Thyroid gland (tissue), 4 donors: ENCODE data around the gene HSD17B14.

Experiments used
- POLR2A ChIP-seq, 2 donors: fragments of 450-650 bp; IDR thresholded peaks; one replicate each; pipeline ENCODE4 v1.6.1; 2017; ENCODE audit warnings: antibody characterized with exemption in 2 of 2, mild to moderate bottlenecking in 2 of 2, moderate library complexity in 1 of 2
- TF ChIP-seq, protein P1 (sequence below), 6 experiments: fragments of 200-600 bp in 3 of 6; fragments of 450-650 bp in 3 of 6; sonication (generic) in 3 of 6; IDR thresholded peaks; one replicate each; pipeline ENCODE4 v1.5.1; 2016 to 2019; ENCODE audit warnings: antibody characterized with exemption in 6 of 6, mild to moderate bottlenecking in 2 of 6, inconsistent platforms in 1 of 6, moderate library complexity in 1 of 6

DNA sequence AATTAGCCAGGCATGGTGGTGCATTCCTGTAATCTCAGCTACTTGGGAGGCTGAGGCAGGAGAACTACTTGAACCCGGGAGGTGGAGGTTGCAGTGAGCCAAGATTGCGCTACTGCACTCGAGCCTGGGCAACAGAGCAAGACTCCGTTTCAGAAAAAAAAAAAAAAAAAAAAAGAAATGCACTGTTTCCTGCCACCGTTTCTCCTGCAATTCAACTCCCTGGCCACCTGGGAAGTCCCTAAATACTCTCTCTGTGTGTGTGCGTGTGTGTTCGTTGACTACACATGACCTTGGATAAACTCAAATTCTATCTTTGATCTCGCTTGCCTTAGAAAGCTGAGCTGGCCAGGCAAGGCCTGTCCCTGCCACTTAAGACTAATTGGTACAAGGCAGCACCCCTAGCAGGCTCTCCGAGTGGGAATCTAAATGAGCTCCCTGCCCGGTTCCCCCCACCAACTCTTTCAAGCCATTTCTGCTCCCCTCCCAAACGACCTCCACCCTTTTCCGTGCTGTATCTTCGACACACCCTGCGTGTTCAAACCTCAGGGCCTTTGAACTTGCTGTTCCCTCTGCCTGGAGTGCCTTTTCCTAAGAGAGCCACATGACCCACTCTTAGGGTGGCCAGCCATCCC, 20.3 kb downstream of the HSD17B14 start:
- TF ChIP-seq, protein P1, sequence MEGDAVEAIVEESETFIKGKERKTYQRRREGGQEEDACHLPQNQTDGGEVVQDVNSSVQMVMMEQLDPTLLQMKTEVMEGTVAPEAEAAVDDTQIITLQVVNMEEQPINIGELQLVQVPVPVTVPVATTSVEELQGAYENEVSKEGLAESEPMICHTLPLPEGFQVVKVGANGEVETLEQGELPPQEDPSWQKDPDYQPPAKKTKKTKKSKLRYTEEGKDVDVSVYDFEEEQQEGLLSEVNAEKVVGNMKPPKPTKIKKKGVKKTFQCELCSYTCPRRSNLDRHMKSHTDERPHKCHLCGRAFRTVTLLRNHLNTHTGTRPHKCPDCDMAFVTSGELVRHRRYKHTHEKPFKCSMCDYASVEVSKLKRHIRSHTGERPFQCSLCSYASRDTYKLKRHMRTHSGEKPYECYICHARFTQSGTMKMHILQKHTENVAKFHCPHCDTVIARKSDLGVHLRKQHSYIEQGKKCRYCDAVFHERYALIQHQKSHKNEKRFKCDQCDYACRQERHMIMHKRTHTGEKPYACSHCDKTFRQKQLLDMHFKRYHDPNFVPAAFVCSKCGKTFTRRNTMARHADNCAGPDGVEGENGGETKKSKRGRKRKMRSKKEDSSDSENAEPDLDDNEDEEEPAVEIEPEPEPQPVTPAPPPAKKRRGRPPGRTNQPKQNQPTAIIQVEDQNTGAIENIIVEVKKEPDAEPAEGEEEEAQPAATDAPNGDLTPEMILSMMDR (IDR thresholded peaks at IDR 0.05) = peak in 3 of 6 experiments; percentile 22 to 65 (median 25)
- no peak for TF ChIP-seq POLR2A (IDR thresholded peaks at IDR 0.05)
